ENCODE measurements around the gene PHAF1.

Gene PHAF1

GRCh38 chr16:67104061-67104460 is 5.7 kb upstream of the PHAF1 start:
- Histone ChIP-seq H3K9ac (ENCODE audit: low read depth, low read length) (no peak overlapping the region), H3K27me3 (ENCODE audit: insufficient read depth, low read length, poor library complexity) (no peaks in the 10 kb centered on the region), H3K9me3 (ENCODE audit: insufficient read depth, low read length, severe bottlenecking) (no peaks in the 10 kb centered on the region), H3K36me3 (ENCODE audit: insufficient read depth, low read length) (peaks cover 28% of the 10 kb centered on the region), H3K4me3 (ENCODE audit: low read depth in 1 of 2, low read length in 2 of 2) (no peak overlapping the region), H4K20me1 (ENCODE audit: insufficient read depth, low read length) (no peaks in the 10 kb centered on the region; the same call in 1 of the 2 replicates), H2AFZ (ENCODE audit: low read depth, low read length) (no peak overlapping the region), H3K79me2 (ENCODE audit: insufficient read depth, low read length) (no peaks in the 10 kb centered on the region), H3K4me1 (ENCODE audit: insufficient read depth, low read length) (peaks cover 2% of the 10 kb centered on the region), H3K27ac (ENCODE audit: low read length) (no peak overlapping the region), H3K4me2 (ENCODE audit: insufficient read depth, low read length) (no peak overlapping the region)
- TF ChIP-seq EZH2 (IDR thresholded peaks at IDR 0.05; ENCODE audit: borderline replicate concordance, low read depth, low read length, severe bottlenecking) (no peak), CTCF (IDR thresholded peaks at IDR 0.05; ENCODE audit: borderline replicate concordance, extremely low read depth, low read length, poor library complexity, severe bottlenecking) (peak; percentile 37)
- peak; percentile 60 for ATAC-seq (ENCODE audit: insufficient read depth, low read depth)
- no peak for DNase-seq

- no peak overlapping the region for H3K27ac ChIP-seq (ENCODE audit: low read length)
These were observed 4.9 kb upstream of the PHAF1 start for GRCh38 chr16:67104845-67105244.

DNA sequence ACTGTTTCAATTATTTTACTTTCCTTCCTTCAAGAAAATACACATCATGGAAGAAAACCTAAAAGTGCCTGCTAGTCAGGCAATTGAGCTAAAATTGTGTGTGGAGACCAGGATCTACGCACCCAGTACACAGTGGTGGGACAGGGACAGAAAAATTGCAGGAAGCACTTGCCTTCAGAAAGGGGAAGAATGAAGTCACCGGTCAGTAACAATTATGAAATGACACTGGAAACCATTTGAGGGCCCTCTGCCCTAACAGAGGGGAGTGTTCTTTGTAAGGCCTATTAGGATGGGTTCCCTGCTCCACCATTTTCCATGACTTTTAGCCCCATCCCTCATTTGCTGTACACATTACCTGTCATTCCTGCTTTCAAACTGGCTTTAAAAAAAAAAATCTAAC is 4.5 kb upstream of the PHAF1 start:
- TF ChIP-seq EZH2 (IDR thresholded peaks at IDR 0.05; ENCODE audit: borderline replicate concordance, low read depth, low read length, severe bottlenecking): no peak
- Histone ChIP-seq H3K9me3 (ENCODE audit: insufficient read depth, low read length, severe bottlenecking) (no peaks in the 10 kb centered on the region), H3K36me3 (ENCODE audit: insufficient read depth, low read length) (peaks cover 16% of the 10 kb centered on the region), H3K27ac (ENCODE audit: low read length) (no peak overlapping the region), H2AFZ (ENCODE audit: low read depth, low read length) (no peak overlapping the region), H3K4me1 (ENCODE audit: insufficient read depth, low read length) (peaks cover 9% of the 10 kb centered on the region), H3K4me2 (ENCODE audit: insufficient read depth, low read length) (no peak overlapping the region), H3K4me3 (ENCODE audit: low read depth in 1 of 2, low read length in 2 of 2) (no peak overlapping the region), H3K9ac (ENCODE audit: low read depth, low read length) (no peak overlapping the region), H3K27me3 (ENCODE audit: insufficient read depth, low read length, poor library complexity) (no peaks in the 10 kb centered on the region), H4K20me1 (ENCODE audit: insufficient read depth, low read length) (no peaks in the 10 kb centered on the region; the same call in 1 of the 2 replicates), H3K79me2 (ENCODE audit: insufficient read depth, low read length) (peaks cover 5% of the 10 kb centered on the region)
- ATAC-seq (ENCODE audit: insufficient read depth, low read depth) (no peak), DNase-seq (no peak)

More at GRCh38 chr16:67104845-67105244, 4.9 kb upstream of the PHAF1 start:
- Histone ChIP-seq H3K9me3 (ENCODE audit: insufficient read depth, low read length, severe bottlenecking) (no peaks in the 10 kb centered on the region), H3K4me2 (ENCODE audit: insufficient read depth, low read length) (no peak overlapping the region), H2AFZ (ENCODE audit: low read depth, low read length) (no peak overlapping the region), H4K20me1 (ENCODE audit: insufficient read depth, low read length) (no peaks in the 10 kb centered on the region; the same call in 1 of the 2 replicates), H3K36me3 (ENCODE audit: insufficient read depth, low read length) (peaks cover 20% of the 10 kb centered on the region), H3K9ac (ENCODE audit: low read depth, low read length) (no peak overlapping the region), H3K27me3 (ENCODE audit: insufficient read depth, low read length, poor library complexity) (no peaks in the 10 kb centered on the region), H3K79me2 (ENCODE audit: insufficient read depth, low read length) (peaks cover 1% of the 10 kb centered on the region), H3K4me1 (ENCODE audit: insufficient read depth, low read length) (peaks cover 8% of the 10 kb centered on the region), H3K4me3 (ENCODE audit: low read depth in 1 of 2, low read length in 2 of 2) (no peak overlapping the region)
- no peak for ATAC-seq (ENCODE audit: insufficient read depth, low read depth)
- DNase-seq: no peak
- no peak for TF ChIP-seq CTCF (IDR thresholded peaks at IDR 0.05; ENCODE audit: borderline replicate concordance, extremely low read depth, low read length, poor library complexity, severe bottlenecking)
- no peak for TF ChIP-seq EZH2 (IDR thresholded peaks at IDR 0.05; ENCODE audit: borderline replicate concordance, low read depth, low read length, severe bottlenecking)

- Histone ChIP-seq H3K27ac (ENCODE audit: low read length) (no peak overlapping the region), H3K4me1 (ENCODE audit: insufficient read depth, low read length) (peaks cover 15% of the 10 kb centered on the region), H3K36me3 (ENCODE audit: insufficient read depth, low read length) (peaks cover 10% of the 10 kb centered on the region), H3K9me3 (ENCODE audit: insufficient read depth, low read length, severe bottlenecking) (no peaks in the 10 kb centered on the region), H3K79me2 (ENCODE audit: insufficient read depth, low read length) (peaks cover 11% of the 10 kb centered on the region), H4K20me1 (ENCODE audit: insufficient read depth, low read length) (peaks cover 1% of the 10 kb centered on the region; the same call in 1 of the 2 replicates), H3K4me2 (ENCODE audit: insufficient read depth, low read length) (no peak overlapping the region), H2AFZ (ENCODE audit: low read depth, low read length) (no peak overlapping the region), H3K4me3 (ENCODE audit: low read depth in 1 of 2, low read length in 2 of 2) (no peak overlapping the region), H3K9ac (ENCODE audit: low read depth, low read length) (no peak overlapping the region), H3K27me3 (ENCODE audit: insufficient read depth, low read length, poor library complexity) (no peaks in the 10 kb centered on the region)
- TF ChIP-seq EZH2 (IDR thresholded peaks at IDR 0.05; ENCODE audit: borderline replicate concordance, low read depth, low read length, severe bottlenecking): no peak
- TF ChIP-seq CTCF (IDR thresholded peaks at IDR 0.05; ENCODE audit: borderline replicate concordance, extremely low read depth, low read length, poor library complexity, severe bottlenecking): no peak
- DNase-seq: no peak
- no peak for ATAC-seq (ENCODE audit: insufficient read depth, low read depth)
These were observed 3.9 kb upstream of the PHAF1 start for GRCh38 chr16:67105881-67106280.

Data from DND-41 (cell line).